HG03045 (cell line): ENCODE results near the gene MTHFR.

Experiments
- ATAC-seq: cut with Tn5 transposase; IDR thresholded peaks from one replicate; pipeline ENCODE4 v1.9.1; 2021; ENCODE audit warnings: mild to moderate bottlenecking, moderate library complexity; ENCODE audit not compliant: unreplicated experiment

MTHFR gene

GRCh38 chr1:11783556-11783955 lies 22.2 kb downstream of the MTHFR start:
- ATAC-seq = no peak

GRCh38 chr1:11782127-11782708 lies 23.5 kb downstream of the MTHFR start:
- no peak for ATAC-seq

- no peak for ATAC-seq
Observed at GRCh38 chr1:11781297-11781696, 24.5 kb downstream of the MTHFR start.

GRCh38 chr1:11780380-11781147 lies 25.2 kb downstream of the MTHFR start:
- no peak for ATAC-seq

- ATAC-seq = no peak
Observed at GRCh38 chr1:11779715-11780379, 25.9 kb downstream of the MTHFR start.

DNA sequence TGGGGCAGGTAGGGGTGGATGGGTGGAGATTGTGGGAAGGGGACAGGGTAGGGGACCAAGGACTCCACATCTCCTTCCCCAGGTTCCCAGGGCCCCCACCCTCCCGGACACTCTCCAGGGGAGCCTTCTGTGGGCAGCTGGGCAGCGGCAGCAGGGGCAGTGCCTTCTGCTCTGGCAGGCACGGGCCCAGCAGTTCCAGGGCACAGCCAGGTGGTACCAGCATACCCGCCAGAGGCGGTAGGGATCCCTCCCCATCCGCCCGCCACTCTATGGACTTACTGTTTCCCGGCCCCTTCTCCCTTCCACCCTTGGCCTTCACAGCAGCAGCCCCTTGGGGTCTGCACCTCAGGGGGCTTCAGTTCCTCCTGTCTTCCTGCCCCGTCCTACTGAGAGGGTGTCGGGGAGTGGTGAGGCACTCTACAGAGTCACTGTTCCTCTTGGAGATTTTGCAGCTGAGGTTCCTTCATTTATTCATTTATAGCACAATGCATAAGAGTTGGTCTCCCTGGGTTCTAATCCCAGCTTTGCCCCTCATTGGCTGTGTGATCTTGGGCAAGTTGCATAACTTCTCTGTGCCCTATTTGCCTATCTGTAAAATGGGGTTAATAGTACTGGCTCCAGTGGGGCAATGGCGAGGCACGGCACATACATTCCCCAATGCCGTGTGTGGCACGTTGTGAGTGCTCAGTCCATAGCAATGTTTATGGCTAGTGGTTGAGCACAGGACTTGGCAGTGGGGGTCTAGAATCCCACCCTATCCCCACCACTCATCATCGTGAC lies 26.7 kb downstream of the MTHFR start:
- no peak for ATAC-seq

DNA sequence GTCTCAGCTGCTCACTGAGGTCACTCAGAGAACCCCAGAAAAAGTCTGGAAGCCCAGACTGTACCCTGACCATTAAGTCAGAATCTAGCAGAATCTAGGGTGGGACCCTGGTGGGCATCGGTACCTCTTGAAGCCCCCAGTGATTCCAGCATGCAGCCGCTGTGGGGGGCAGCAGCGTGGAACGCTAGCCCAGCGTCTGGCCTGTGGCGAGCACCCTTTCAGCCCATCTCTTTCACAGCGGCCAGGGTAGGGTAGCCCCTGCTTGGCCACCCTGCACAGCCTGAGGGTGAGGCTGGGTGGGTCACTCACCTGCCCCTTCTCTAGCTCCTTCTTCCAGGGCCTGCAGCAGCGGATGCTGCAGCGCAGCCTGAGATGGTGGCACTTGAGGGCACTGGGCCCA lies 27.4 kb downstream of the MTHFR start:
- ATAC-seq = no peak

DNA sequence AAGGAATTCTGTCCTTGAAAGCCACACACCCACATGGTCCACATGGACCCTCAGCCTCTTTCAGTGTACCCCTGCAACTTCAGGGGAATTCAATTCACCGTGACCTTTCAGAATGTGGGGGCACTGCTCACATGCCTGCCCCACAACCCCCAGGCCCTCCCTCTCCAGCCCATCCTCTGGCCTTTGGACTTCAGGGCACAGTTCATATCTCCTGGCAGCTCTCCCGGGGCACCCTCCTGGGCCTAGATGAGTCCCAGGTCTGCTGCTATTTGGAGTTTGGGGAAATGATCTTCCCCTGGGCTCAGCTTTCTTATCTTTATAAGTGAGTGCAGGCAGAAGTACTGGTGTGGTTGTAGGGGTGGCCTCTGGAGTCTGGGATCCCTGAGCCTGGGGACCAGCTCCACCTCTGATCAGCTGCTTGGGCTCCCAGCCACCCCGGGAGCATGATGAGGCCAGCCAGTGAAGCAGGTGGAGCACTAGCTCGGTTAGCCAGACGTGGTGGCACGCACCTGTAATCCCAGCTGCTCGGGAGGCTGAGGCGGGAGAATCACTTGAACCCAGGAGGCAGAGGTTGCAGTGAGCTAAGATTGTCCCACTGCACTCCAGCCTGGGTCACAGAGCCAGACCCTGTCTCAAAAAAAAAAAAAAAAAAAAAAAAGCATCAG lies 28.0 kb downstream of the MTHFR start:
- ATAC-seq = no peak

DNA sequence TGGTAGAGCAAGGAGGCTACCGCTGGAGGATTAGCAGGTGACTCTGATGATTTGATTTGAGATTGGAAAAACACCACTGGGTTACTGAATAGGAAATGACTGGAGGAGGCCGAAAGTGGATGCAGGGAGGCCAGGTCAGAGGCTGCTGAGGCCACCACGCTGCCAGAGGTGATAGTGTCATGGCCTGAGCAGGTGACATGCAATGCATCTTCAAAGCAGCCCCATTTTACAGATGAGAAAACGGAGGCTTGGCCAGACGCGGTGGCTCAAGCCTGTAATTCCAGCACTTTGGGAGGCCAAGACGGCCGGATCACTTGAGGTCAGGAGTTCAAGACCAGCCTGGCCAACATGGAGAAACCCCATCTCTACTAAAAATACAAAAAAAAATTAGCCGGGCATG lies 31.0 kb downstream of the MTHFR start:
- ATAC-seq = no peak

DNA sequence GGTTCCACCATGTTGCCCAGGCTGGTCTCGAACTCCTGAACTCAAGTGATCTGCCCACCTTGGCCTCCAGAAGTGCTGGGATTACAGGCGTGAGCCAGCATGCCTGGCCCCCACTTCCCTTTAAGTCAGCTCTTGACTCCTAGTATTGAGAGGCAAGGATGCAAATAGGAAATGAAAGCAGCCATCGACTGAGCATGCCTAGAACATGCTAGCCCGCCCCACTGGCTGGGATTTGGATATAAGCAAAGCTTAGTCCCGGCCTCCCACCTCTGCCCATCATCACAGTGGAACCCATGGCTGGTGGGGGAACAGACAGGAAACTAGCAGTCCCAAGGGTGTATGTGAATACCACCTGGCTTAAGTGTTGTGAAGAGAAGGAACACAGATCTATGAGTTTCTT lies 33.3 kb downstream of the MTHFR start:
- ATAC-seq = no peak

DNA sequence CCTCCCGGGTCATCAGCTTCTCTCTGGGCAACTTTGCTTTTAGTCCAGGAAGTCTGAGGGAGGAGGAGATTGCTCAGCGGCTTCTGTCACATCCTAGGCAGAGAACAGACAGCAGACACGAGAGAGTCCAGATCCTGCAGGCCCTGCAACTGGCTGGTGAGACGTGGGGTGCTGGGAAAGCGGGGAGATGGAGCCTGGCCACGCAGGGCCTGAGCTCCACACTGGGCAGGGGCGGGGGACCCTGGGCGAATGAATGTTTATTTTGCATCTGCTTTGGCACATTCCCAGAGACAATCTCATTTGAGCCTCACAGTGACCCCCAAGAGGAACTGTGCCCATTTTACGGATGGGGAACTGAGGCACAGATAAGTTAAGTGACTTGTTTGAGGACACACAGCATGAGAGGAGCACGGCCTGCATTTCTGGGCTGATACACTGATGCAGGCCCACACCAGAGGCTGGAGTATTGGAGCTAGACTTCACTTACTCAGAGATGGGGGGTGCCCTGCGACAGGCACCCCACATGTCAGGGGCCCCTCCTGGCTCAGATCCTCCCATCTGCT lies 34.2 kb downstream of the MTHFR start:
- no peak for ATAC-seq

- ATAC-seq = no peak
Observed at GRCh38 chr1:11770011-11770410, 35.8 kb downstream of the MTHFR start.

GRCh38 chr1:11769274-11769673 lies 36.5 kb downstream of the MTHFR start:
- ATAC-seq = no peak

DNA sequence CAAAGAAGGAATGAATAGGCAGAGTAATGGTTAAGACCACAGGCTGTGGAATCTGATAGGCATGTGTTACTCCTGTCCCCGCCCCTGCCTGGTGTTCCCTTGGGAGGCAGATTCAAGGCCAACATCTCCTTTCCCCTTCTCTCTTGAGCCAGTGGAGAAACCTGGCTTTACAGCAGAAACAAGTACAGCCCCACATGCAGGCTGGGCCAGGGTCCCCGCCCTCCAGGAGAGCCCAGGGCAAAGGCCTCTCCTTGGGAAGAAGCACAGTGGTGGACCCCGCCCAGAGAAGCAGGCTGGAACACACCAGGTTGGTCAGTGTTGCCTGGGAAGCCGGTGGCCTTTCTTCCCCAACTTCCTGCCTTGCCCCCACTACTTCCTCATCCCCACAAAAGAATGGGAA lies 36.9 kb downstream of the MTHFR start:
- ATAC-seq = no peak

DNA sequence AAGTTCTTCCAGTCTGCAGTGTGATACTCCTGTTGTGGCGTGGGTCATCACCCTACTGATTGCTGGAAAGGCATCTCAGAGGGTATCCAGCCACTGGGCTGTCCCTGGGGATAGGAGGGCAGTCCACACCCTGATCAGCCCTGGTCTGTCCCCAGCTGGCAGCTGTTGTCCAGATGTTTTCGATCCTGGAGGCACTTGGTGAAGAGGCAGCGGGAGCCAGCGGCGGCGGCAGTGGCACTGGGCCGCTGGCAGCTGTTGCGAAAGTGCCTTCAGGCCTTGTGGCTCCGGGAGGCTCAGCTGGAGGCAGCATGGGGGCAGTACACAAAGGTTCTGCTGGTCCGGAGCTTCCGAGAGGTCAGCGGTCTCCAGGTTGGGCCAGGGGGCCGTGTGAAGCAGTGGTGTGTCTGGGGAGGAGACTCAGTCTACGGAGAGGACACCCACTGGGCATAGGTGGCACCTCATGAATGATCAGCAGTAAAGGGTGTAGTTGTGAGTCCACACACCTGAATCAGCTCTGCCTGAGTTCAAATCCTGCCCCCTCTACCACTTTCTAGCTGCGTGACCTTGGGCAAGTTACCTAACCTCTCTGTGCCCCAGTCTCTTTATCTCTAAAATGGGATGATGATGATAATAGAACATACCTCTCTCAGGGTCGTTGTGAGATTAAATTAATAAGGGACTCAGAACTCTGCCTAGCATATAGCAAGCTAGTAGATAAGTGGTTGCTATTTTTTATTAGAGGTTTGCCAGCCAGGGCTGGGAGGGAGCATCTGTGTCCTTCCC lies 37.7 kb downstream of the MTHFR start:
- no peak for ATAC-seq

DNA sequence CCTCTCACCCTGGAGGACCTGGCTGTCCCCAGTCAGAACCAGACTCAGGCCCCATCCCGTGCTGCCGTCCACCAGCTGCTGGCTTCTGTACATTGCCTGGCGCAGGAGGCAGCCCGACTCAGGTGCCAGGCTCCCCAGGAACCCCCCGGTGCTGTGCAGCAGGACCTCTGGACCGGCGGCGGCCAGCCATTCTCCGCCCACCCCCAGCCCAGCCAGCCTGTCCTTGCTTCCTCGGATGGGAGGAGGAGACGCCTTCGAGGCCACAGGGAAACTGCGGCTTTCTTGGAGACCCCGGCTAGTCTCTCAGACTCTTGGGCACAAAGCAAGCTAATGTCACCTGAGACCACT lies 39.4 kb downstream of the MTHFR start:
- no peak for ATAC-seq

DNA sequence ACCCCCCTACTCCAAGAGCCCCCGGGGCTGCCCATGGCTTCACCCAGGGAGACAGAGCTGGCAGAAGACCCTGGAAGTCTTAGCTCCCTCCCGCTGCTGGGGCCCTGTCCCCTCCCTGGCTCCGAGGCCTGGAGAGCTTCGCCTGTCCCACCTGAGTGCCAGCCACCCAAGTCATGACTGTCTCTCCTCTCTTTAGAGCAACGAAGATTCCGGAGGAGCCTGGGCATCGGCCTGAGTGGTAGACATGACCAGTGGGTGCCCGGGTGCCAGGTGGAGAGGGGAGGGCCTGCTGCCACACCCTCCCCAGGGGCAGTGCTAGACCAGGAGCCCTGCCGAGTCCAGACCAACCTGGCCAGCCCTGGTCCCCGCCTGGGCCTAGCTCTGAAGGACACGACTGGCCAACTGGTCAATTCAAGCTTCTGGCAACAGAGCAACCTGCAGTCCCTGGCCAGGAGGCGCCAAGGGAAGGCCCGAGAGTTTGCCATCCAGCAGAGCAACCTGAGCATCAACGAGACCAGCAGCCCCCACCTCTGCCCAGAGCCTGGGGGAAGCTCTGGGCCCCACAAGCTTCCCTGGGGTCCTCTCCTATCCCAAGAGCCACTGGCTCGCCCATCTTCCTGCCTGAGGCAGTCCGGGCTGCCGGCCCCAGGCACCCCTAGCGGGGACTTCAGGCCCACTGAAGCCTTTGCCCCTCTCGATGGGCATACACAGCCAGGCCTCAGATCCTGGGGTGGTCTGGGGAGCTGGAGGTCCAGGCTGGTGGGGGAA lies 39.9 kb downstream of the MTHFR start:
- no peak for ATAC-seq

GRCh38 chr1:11764519-11764918 lies 41.2 kb downstream of the MTHFR start:
- ATAC-seq = no peak

GRCh38 chr1:11764115-11764514 lies 41.6 kb downstream of the MTHFR start:
- no peak for ATAC-seq
